Measurements from ENCODE around the gene SRSF5.

The SRSF5 gene

DNA sequence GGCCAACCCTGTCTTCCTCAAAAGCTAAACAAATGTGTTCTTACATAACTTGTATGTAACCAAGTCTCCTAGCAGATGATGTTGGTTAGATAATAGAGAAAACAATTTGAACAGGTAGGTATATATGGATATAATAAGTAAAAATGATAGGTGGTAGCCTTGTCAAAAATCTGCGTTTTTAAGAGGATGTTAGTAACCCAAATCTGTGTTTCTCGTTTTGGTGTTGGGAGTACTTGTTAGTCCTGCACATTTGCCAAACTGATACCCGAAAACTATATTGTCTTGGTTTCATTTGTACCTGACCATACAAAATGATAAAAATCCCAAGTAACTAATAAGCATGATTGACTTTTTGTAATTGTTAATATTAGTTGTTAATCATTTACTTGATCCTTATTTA is 8.1 kb downstream of the SRSF5 start:
- no peak for ATAC-seq
- TF ChIP-seq SNAI2 (CRISPR knock-in tag; IDR thresholded peaks at IDR 0.05), result no peak
- no peak for TF ChIP-seq ZNF70 (CRISPR knock-in tag; IDR thresholded peaks at IDR 0.05)
- TF ChIP-seq OSR1 (CRISPR knock-in tag; IDR thresholded peaks at IDR 0.05), result no peak
- no peak for TF ChIP-seq ESRRG (CRISPR knock-in tag; IDR thresholded peaks at IDR 0.05)
- no peak for TF ChIP-seq CSDC2 (CRISPR knock-in tag; IDR thresholded peaks at IDR 0.05)
- TF ChIP-seq, protein P1, sequence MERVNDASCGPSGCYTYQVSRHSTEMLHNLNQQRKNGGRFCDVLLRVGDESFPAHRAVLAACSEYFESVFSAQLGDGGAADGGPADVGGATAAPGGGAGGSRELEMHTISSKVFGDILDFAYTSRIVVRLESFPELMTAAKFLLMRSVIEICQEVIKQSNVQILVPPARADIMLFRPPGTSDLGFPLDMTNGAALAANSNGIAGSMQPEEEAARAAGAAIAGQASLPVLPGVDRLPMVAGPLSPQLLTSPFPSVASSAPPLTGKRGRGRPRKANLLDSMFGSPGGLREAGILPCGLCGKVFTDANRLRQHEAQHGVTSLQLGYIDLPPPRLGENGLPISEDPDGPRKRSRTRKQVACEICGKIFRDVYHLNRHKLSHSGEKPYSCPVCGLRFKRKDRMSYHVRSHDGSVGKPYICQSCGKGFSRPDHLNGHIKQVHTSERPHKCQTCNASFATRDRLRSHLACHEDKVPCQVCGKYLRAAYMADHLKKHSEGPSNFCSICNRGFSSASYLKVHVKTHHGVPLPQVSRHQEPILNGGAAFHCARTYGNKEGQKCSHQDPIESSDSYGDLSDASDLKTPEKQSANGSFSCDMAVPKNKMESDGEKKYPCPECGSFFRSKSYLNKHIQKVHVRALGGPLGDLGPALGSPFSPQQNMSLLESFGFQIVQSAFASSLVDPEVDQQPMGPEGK (CRISPR knock-in tag; IDR thresholded peaks at IDR 0.05; ENCODE audit: borderline replicate concordance), result no peak

DNA sequence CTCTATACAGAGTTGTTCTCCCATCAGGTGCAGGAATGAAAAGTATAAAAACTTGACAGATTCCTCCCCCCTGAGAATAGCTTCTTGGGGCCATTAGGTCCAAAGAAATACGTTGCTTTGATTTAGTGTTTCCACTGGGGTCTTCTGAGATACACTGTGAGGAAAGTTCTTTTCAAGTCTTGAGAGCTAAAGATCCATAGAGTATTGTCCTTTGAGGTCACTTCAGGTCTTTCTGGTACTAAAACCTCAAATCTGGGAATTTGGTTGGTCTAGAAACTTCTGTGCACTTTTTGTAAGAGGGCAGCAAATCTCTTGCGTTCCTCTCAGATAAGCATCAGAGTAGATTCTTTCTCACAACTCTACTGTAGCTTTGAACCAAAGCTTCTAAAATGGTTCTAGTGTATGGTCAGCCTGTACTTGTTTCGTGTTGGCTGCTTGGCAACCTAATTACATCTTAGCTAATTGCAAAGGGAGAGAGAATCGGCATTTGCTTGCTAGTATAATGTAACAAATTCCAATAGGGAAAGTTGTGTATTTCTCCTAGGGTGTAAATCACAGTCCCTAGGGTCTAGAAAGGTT is 10.0 kb downstream of the SRSF5 start:
- no peak for TF ChIP-seq ZNF70 (CRISPR knock-in tag; IDR thresholded peaks at IDR 0.05)
- no peak for TF ChIP-seq ZC3H10 (CRISPR knock-in tag; IDR thresholded peaks at IDR 0.05)
- TF ChIP-seq ZNF565 (CRISPR knock-in tag; conservative IDR thresholded peaks at IDR 0.05; ENCODE audit: low read depth), result no peak
- no peak for TF ChIP-seq GLIS3 (CRISPR knock-in tag; IDR thresholded peaks at IDR 0.05)
- TF ChIP-seq CSDC2 (CRISPR knock-in tag; IDR thresholded peaks at IDR 0.05), result no peak
- no peak for TF ChIP-seq PPARA (CRISPR knock-in tag; IDR thresholded peaks at IDR 0.05; ENCODE audit: borderline replicate concordance)
- TF ChIP-seq ARNTL (CRISPR knock-in tag; IDR thresholded peaks at IDR 0.05; ENCODE audit: borderline replicate concordance, low read depth), result no peak
- ATAC-seq, result no peak

DNA sequence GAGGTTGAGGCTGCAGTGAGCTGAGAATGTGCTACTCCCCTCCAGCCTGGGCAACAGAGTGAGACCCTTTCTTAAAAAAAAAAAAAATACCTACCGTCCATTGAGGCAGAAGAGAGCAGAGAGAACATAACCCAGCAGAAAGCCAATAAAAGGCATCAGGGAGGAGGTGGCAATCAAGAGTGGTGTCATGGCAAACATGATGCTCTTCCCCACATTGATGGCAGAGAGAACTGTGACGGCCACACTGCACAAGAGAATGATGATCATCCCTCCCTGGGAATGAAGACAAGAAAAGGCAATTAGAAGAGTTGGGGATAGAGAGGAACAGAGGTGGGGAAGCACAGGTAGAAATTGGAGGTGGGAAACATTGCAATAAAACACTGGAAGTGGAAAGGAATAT is 12.1 kb downstream of the SRSF5 start:
- ATAC-seq, result no peak
- TF ChIP-seq, protein P1 (CRISPR knock-in tag; IDR thresholded peaks at IDR 0.05; ENCODE audit: borderline replicate concordance), result no peak
- TF ChIP-seq ZNF8 (CRISPR knock-in tag; IDR thresholded peaks at IDR 0.05) (no peak), ZNF565 (CRISPR knock-in tag; conservative IDR thresholded peaks at IDR 0.05; ENCODE audit: low read depth) (no peak), RARB (CRISPR knock-in tag; IDR thresholded peaks at IDR 0.05) (no peak), ZFP3 (CRISPR knock-in tag; IDR thresholded peaks at IDR 0.05) (no peak), CSDC2 (CRISPR knock-in tag; IDR thresholded peaks at IDR 0.05) (no peak), OSR1 (CRISPR knock-in tag; IDR thresholded peaks at IDR 0.05) (no peak), BACH2 (CRISPR knock-in tag; IDR thresholded peaks at IDR 0.05; ENCODE audit: borderline replicate concordance) (no peak), TCF4 (CRISPR knock-in tag; IDR thresholded peaks at IDR 0.05; ENCODE audit: borderline replicate concordance) (no peak), ISL1 (CRISPR knock-in tag; IDR thresholded peaks at IDR 0.05) (no peak)
- TF ChIP-seq, protein P2, sequence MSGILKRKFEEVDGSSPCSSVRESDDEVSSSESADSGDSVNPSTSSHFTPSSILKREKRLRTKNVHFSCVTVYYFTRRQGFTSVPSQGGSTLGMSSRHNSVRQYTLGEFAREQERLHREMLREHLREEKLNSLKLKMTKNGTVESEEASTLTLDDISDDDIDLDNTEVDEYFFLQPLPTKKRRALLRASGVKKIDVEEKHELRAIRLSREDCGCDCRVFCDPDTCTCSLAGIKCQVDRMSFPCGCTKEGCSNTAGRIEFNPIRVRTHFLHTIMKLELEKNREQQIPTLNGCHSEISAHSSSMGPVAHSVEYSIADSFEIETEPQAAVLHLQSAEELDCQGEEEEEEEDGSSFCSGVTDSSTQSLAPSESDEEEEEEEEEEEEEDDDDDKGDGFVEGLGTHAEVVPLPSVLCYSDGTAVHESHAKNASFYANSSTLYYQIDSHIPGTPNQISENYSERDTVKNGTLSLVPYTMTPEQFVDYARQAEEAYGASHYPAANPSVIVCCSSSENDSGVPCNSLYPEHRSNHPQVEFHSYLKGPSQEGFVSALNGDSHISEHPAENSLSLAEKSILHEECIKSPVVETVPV (CRISPR knock-in tag; IDR thresholded peaks at IDR 0.05), result no peak
- TF ChIP-seq, protein P3, sequence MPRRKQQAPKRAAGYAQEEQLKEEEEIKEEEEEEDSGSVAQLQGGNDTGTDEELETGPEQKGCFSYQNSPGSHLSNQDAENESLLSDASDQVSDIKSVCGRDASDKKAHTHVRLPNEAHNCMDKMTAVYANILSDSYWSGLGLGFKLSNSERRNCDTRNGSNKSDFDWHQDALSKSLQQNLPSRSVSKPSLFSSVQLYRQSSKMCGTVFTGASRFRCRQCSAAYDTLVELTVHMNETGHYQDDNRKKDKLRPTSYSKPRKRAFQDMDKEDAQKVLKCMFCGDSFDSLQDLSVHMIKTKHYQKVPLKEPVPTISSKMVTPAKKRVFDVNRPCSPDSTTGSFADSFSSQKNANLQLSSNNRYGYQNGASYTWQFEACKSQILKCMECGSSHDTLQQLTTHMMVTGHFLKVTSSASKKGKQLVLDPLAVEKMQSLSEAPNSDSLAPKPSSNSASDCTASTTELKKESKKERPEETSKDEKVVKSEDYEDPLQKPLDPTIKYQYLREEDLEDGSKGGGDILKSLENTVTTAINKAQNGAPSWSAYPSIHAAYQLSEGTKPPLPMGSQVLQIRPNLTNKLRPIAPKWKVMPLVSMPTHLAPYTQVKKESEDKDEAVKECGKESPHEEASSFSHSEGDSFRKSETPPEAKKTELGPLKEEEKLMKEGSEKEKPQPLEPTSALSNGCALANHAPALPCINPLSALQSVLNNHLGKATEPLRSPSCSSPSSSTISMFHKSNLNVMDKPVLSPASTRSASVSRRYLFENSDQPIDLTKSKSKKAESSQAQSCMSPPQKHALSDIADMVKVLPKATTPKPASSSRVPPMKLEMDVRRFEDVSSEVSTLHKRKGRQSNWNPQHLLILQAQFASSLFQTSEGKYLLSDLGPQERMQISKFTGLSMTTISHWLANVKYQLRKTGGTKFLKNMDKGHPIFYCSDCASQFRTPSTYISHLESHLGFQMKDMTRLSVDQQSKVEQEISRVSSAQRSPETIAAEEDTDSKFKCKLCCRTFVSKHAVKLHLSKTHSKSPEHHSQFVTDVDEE (CRISPR knock-in tag; IDR thresholded peaks at IDR 0.05), result no peak

DNA sequence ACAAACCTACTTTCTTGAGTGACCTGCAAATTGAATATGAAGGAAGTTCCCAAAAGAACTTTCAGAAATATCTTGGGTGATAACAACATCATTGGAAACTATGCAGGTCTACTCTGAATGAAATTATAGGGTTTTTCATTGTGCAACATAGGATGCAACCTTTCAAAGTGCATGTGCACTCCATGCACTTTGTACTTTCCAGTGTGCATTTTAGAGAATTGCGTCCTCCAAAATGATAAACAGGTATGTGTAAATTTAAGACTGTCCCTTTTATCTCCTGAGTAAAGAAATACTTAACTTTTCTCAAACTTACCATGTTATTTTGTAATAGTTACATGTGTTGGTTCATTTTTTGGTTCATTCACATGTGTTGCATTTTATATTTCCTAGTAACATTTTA is 13.2 kb downstream of the SRSF5 start:
- ATAC-seq, result no peak
- TF ChIP-seq SNAI2 (CRISPR knock-in tag; IDR thresholded peaks at IDR 0.05), result no peak
- TF ChIP-seq, protein P2 (CRISPR knock-in tag; IDR thresholded peaks at IDR 0.05), result no peak
- no peak for TF ChIP-seq ISL1 (CRISPR knock-in tag; IDR thresholded peaks at IDR 0.05)
